Spleen (tissue), 11 donors: ENCODE results near the gene TAF4. TPM values are rescaled to one million over a fixed set of nuclear protein-coding genes. Genes with fewer than 3 reads are reported as not detected.
"Not testable (repeated sequence)": the region's sequence is repeated elsewhere in the genome, so short reads cannot be mapped to it uniquely, and the experiment has no call there.

ENCODE experiments used
- DNase-seq: peaks from one replicate; pipeline ENCODE4 v3.0.0-alpha.2; 2020
- H3K27ac ChIP-seq, 8 donors: fragments of 200-600 bp; sonication (generic) in 7 of 8; 1 replicate in 4 of 8; 2 replicates in 4 of 8; pipeline versions ENCODE4 v1.5.0 to v1.8.0; 2016 to 2021; ENCODE audit warnings: inconsistent platforms in 4 of 8, mild to moderate bottlenecking in 4 of 8, moderate library complexity in 1 of 8
- H3K27me3 ChIP-seq, 7 donors: fragments of 200-600 bp; sonication (generic) in 6 of 7; replicated peaks in 1 of 7; 1 replicate in 4 of 7; 2 replicates in 3 of 7; pipeline versions ENCODE4 v1.5.0 to v1.8.0; 2016 to 2021; ENCODE audit warnings: inconsistent platforms in 3 of 7, mild to moderate bottlenecking in 1 of 7
- H3K36me3 ChIP-seq, 6 donors: fragments of 200-600 bp; sonication (generic) in 5 of 6; 1 replicate in 4 of 6; 2 replicates in 2 of 6; pipeline versions ENCODE4 v1.5.0 to v1.8.0; 2016 to 2021; ENCODE audit warnings: inconsistent platforms in 2 of 6
- H3K4me1 ChIP-seq, 6 donors: fragments of 200-600 bp; sonication (generic) in 5 of 6; 1 replicate in 3 of 6; 2 replicates in 3 of 6; pipeline versions ENCODE4 v1.5.0 to v1.8.0; 2016 to 2021; ENCODE audit warnings: inconsistent platforms in 3 of 6
- H3K4me3 ChIP-seq, 8 donors: fragments of 200-600 bp; sonication (generic) in 7 of 8; 1 replicate in 4 of 8; 2 replicates in 4 of 8; pipeline versions ENCODE4 v1.5.0 to v1.8.0; 2016 to 2021; ENCODE audit warnings: inconsistent platforms in 4 of 8, mild to moderate bottlenecking in 4 of 8, moderate library complexity in 2 of 8
- H3K9me3 ChIP-seq, 8 donors: fragments of 200-600 bp; sonication (generic) in 7 of 8; 1 replicate in 4 of 8; 2 replicates in 4 of 8; pipeline versions ENCODE4 v1.5.0 to v1.8.0; 2016 to 2021; ENCODE audit warnings: inconsistent platforms in 4 of 8
- CTCF ChIP-seq, 11 experiments: fragments of 200-600 bp in 7 of 11; fragments of 450-650 bp in 4 of 11; sonication (generic) in 4 of 11; IDR thresholded peaks in 8 of 11; conservative IDR thresholded peaks in 3 of 11; 1 replicate in 7 of 11; 2 replicates in 4 of 11; pipeline versions ENCODE4 v1.4.0 to v1.8.0; 2016 to 2021; ENCODE audit warnings: antibody characterized with exemption in 11 of 11, inconsistent platforms in 4 of 11, mild to moderate bottlenecking in 1 of 11
- POLR2A ChIP-seq, 3 donors: fragments of 450-650 bp; IDR thresholded peaks; one replicate each; pipeline ENCODE4 v1.5.1; 2017; ENCODE audit warnings: antibody characterized with exemption in 3 of 3, mild to moderate bottlenecking in 1 of 3
- POLR2AphosphoS5 ChIP-seq, 3 donors: sonication (generic); formaldehyde crosslinking; IDR thresholded peaks; one replicate each; pipeline ENCODE4 v1.5.1; 2017; ENCODE audit warnings: antibody characterized with exemption in 3 of 3
- WGBS, 5 donors: extraction: QIAGEN DNeasy Blood & Tissue Kit in 3 of 5; methylation state at CpG; one replicate each; pipeline versions ENCODE4 v1.1.5 to v1.1.7; 2013 to 2018; 5-methylcytosine and 5-hydroxymethylcytosine counted together
- intact Hi-C: fragments of 100-400 bp; cut with DNase I; formaldehyde crosslinking; loops from one replicate; pipeline ENCODE4 v1.15.0; 2023; ENCODE audit warnings: low total_unique reads
- polyA plus RNA-seq, 3 donors: library from polyadenylated mRNA; stranded (reverse); fragments of 200-250 nt; gene quantifications; one replicate each; pipeline ENCODE4 v1.2.1, GENCODE V29; 2013
- total RNA-seq, 7 donors: library from RNA; depleted of rRNA in 3 of 7; stranded (reverse); fragments of >200 nt in 3 of 7; fragmentation: NEBNext Ultra II Directional in 4 of 7; extraction: Animal tissue kit (Norgen Biotek cat#: 25700) in 4 of 7; gene quantifications; one replicate each; pipeline versions ENCODE4 v1.1.0 to v1.2.1, GENCODE V29; 2016 to 2021
- donor health status: healthy with polysubstance abuse.
- donor health status: DM: no; HTN: no; CAD: no; lungs with moderate emphysema.
- donor health status: DM: no; HTN: no; CAD: no.
- donor health status: Bipolar disorder and iron deficiency.
- donor health status: healthy.
- donor health status: DM: no; HTN: no; CAD: no.
- donor health status: DM: yes; HTN: yes; CAD: no.

TAF4 gene
- total and polyA plus RNA-seq, 10 donors, result 4.3 to 28.3 (median 16.5) TPM

GRCh38 chr20:62056975-62057374 is 8.7 kb downstream of the TAF4 start:
- Histone ChIP-seq H3K4me1 (peaks cover 0 to 60% (median 18%) of the 10 kb centered on the region in 6 donors), H3K36me3 (peaks cover 0 to 49% (median 0%) of the 10 kb centered on the region in 6 donors), H3K9me3 (no peaks in the 10 kb centered on the region), H3K27me3 (no peaks in the 10 kb centered on the region), H3K27ac (no peak overlapping the region), H3K4me3 (no peak overlapping the region)
- 71 to 84% (median 80%) methylated on average over 11 of the region's 11 CpGs for WGBS, 5 donors
- DNase-seq, result peak; percentile 38
- intact Hi-C loops, result no loop called here
- no peak for TF ChIP-seq POLR2A (IDR thresholded peaks at IDR 0.05)
- no peak for TF ChIP-seq CTCF (IDR thresholded peaks at IDR 0.05 in 8 of 11, conservative IDR thresholded peaks at IDR 0.05 in 3 of 11)
- TF ChIP-seq POLR2AphosphoS5 (IDR thresholded peaks at IDR 0.05), result no peak

GRCh38 chr20:62056377-62056776 is 9.3 kb downstream of the TAF4 start:
- TF ChIP-seq POLR2A (IDR thresholded peaks at IDR 0.05), result no peak
- TF ChIP-seq CTCF (IDR thresholded peaks at IDR 0.05 in 8 of 11, conservative IDR thresholded peaks at IDR 0.05 in 3 of 11), result no peak
- Histone ChIP-seq H3K9me3 (no peaks in the 10 kb centered on the region), H3K27ac (no peak overlapping the region), H3K4me1 (peaks cover 4 to 60% (median 18%) of the 10 kb centered on the region in 6 donors), H3K4me3 (no peak overlapping the region), H3K36me3 (peaks cover 0 to 52% (median 0%) of the 10 kb centered on the region in 6 donors), H3K27me3 (no peaks in the 10 kb centered on the region)
- intact Hi-C loops, result no loop called here
- WGBS, 5 donors, result 79 to 97% (median 94%) methylated on average over 6 of the region's 6 CpGs
- peak; percentile 20 for DNase-seq

- H3K4me3 ChIP-seq, H3K9me3 ChIP-seq, intact Hi-C loops, H3K27me3 ChIP-seq, H3K27ac ChIP-seq: not testable (repeated sequence)
- peaks cover 4 to 60% (median 20%) of the 10 kb centered on the region in 6 donors for H3K4me1 ChIP-seq
- H3K36me3 ChIP-seq, result peaks cover 0 to 48% (median 0%) of the 10 kb centered on the region in 6 donors
- peak; percentile 48 for DNase-seq
- 80 to 95% (median 89%) methylated on average over 6 of the region's 6 CpGs for WGBS, 5 donors
These were observed 9.9 kb downstream of the TAF4 start for GRCh38 chr20:62055862-62056115.

GRCh38 chr20:62055106-62055861 is 10.4 kb downstream of the TAF4 start:
- no peak for TF ChIP-seq POLR2A (IDR thresholded peaks at IDR 0.05)
- no peak for TF ChIP-seq POLR2AphosphoS5 (IDR thresholded peaks at IDR 0.05)
- TF ChIP-seq CTCF (IDR thresholded peaks at IDR 0.05 in 8 of 11, conservative IDR thresholded peaks at IDR 0.05 in 3 of 11), result no peak
- no peaks in the 10 kb centered on the region for H3K9me3 ChIP-seq
- H3K4me1 ChIP-seq, result peaks cover 4 to 60% (median 20%) of the 10 kb centered on the region in 6 donors
- no peak overlapping the region for H3K4me3 ChIP-seq
- no peaks in the 10 kb centered on the region for H3K27me3 ChIP-seq
- no peak overlapping the region for H3K27ac ChIP-seq
- WGBS, 5 donors, result 94 to 98% (median 96%) methylated on average over 21 of the region's 21 CpGs
- peak; percentile 53 for DNase-seq
- peaks cover 0 to 45% (median 0%) of the 10 kb centered on the region in 6 donors for H3K36me3 ChIP-seq
- intact Hi-C loops, result no loop called here
